Measurements from ENCODE around the gene SLC8A1. TPM values are rescaled to one million over a fixed set of nuclear protein-coding genes. Genes with fewer than 3 reads are reported as not detected.

Gene SLC8A1
- total and polyA plus RNA-seq, 3 donors from 2014 or later: 1.4 to 3.6 (median 3.2) TPM

GRCh38 chr2:40144022-40144421 is 307.9 kb downstream of the SLC8A1 start:
- H3K27me3 ChIP-seq: no peaks in the 10 kb centered on the region
- TF ChIP-seq POLR2A (IDR thresholded peaks at IDR 0.05) (no peak), CTCF (IDR thresholded peaks at IDR 0.05) (no peak)
- no peaks in the 10 kb centered on the region for H3K9me3 ChIP-seq
- no peak overlapping the region for H3K27ac ChIP-seq
- DNase-seq: no peak
- intact Hi-C loops (cut with DNase I; ENCODE audit: low total_unique reads): no loop called here
- no peaks in the 10 kb centered on the region for H3K36me3 ChIP-seq (ENCODE audit: low read depth, missing control alignments)
- H3K4me1 ChIP-seq: no peaks in the 10 kb centered on the region
- no peak overlapping the region for H3K4me3 ChIP-seq

DNA sequence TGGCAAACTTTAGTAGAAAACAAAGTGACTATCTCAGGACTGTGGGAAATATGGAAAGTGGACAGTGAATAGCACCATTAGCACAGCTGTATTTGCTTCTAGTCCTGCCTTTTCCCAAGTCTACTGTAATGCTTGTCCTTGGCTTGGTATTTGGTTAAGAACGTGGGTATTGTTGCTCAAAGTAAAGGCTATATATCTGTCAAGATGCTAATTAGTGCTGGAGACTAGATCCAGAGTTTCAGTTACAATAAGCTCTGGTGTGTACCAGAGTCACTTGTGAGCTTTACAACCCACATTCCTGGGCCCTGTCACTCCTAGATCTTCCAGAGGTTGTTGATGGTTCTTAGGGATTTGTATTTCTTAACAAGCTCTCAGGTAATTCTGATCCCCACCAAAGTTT is 313.6 kb downstream of the SLC8A1 start:
- Histone ChIP-seq H3K36me3 (ENCODE audit: low read depth, missing control alignments) (no peaks in the 10 kb centered on the region), H3K4me1 (no peaks in the 10 kb centered on the region), H3K4me3 (no peak overlapping the region), H3K27me3 (no peaks in the 10 kb centered on the region), H3K27ac (no peak overlapping the region), H3K9me3 (no peaks in the 10 kb centered on the region)
- WGBS, 2 donors: 70 to 92% methylated on average over 1 of the region's 1 CpG
- DNase-seq: no peak
- TF ChIP-seq CTCF (IDR thresholded peaks at IDR 0.05) (no peak), POLR2A (IDR thresholded peaks at IDR 0.05) (no peak)
- intact Hi-C loops (cut with DNase I; ENCODE audit: low total_unique reads): no loop called here

DNA sequence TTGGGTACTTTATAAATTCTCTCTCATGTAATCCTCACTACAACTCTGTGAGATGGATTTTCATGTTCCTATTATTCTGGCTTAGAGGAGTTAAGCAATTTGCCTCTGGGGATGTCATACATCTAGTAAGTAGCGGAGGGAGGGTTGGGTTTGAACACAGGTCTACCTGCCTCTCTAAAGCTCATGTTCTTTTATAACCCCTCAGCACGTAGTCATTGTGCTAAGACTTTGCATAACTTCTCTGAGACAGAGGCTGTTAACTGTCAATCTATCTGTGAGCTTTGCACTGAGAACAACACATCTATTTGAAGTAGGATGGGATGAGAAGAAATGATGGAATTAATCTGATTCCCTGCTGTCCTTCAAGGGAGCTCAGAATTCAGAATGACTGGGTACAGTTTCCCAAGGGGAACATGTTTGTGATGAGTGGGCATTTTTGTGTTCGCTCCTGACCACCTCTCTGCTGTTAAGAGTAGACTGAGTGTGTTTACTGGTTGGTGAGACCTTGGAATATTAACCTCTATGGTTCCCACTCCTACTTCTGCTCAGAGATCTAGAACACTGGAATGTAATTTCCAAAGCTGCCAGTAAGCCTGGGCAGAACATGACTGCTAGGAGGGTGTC is 320.7 kb downstream of the SLC8A1 start:
- no peaks in the 10 kb centered on the region for H3K36me3 ChIP-seq (ENCODE audit: low read depth, missing control alignments)
- intact Hi-C loops (cut with DNase I; ENCODE audit: low total_unique reads): no loop called here
- no peaks in the 10 kb centered on the region for H3K4me1 ChIP-seq
- no peaks in the 10 kb centered on the region for H3K9me3 ChIP-seq
- H3K27ac ChIP-seq: no peak overlapping the region
- no peak overlapping the region for H3K4me3 ChIP-seq
- DNase-seq: no peak
- WGBS, 2 donors: 65 to 82% methylated on average over 3 of the region's 3 CpGs
- TF ChIP-seq CTCF (IDR thresholded peaks at IDR 0.05) (no peak), POLR2A (IDR thresholded peaks at IDR 0.05) (no peak)
- H3K27me3 ChIP-seq: no peaks in the 10 kb centered on the region

- H3K4me1 ChIP-seq: no peaks in the 10 kb centered on the region
- no peak overlapping the region for H3K4me3 ChIP-seq
- no peaks in the 10 kb centered on the region for H3K27me3 ChIP-seq
- no peaks in the 10 kb centered on the region for H3K36me3 ChIP-seq (ENCODE audit: low read depth, missing control alignments)
- no peak for TF ChIP-seq CTCF (IDR thresholded peaks at IDR 0.05)
- no peak for TF ChIP-seq POLR2A (IDR thresholded peaks at IDR 0.05)
- H3K27ac ChIP-seq: no peak overlapping the region
- intact Hi-C loops (cut with DNase I; ENCODE audit: low total_unique reads): no loop called here
- no peak for DNase-seq
- no peaks in the 10 kb centered on the region for H3K9me3 ChIP-seq
- 70 to 86% methylated on average over 4 of the region's 4 CpGs for WGBS, 2 donors
Measured at GRCh38 chr2:40130251-40130994, 321.5 kb downstream of the SLC8A1 start.

DNA sequence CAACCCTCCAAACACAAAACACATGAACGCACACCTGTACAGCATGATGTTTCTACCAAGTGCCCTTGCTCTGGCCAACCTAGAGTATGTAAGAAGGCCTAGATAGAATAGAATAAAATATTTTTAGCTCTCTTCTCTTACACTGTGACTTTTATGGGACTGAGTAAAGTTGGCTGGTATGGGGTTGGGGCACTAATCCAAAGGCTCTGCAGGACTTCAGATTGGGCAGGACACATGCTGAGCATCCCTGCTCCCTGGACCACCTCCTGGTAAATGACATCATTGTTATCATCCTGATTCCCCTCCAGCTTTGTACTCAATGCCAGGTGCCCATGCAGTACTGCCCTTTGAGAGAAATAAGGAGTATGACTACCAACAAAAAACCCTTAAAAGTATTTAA is 322.2 kb downstream of the SLC8A1 start:
- Histone ChIP-seq H3K36me3 (ENCODE audit: low read depth, missing control alignments) (no peaks in the 10 kb centered on the region), H3K9me3 (no peaks in the 10 kb centered on the region), H3K27ac (no peak overlapping the region), H3K4me1 (no peaks in the 10 kb centered on the region), H3K4me3 (no peak overlapping the region), H3K27me3 (no peaks in the 10 kb centered on the region)
- intact Hi-C loops (cut with DNase I; ENCODE audit: low total_unique reads): no loop called here
- 97 to 100% methylated on average over 1 of the region's 1 CpG for WGBS, 2 donors
- no peak for DNase-seq
- TF ChIP-seq POLR2A (IDR thresholded peaks at IDR 0.05): no peak
- TF ChIP-seq CTCF (IDR thresholded peaks at IDR 0.05): no peak

Measured in testis (tissue), 3 donors.